SK-N-SH (cell line): ENCODE data around the gene P2RY6.

ENCODE experiments used
- JUND ChIP-seq: IDR thresholded peaks from 2 replicates; pipeline ENCODE4 v1.4.0; 2012
- NRF1 ChIP-seq: IDR thresholded peaks from 2 replicates; pipeline ENCODE4 v1.6.1; 2012; ENCODE audit warnings: low read depth, mild to moderate bottlenecking, low read length
- SIN3A ChIP-seq: IDR thresholded peaks from 2 replicates; pipeline ENCODE4 v1.6.1; 2012; ENCODE audit warnings: low read depth, mild to moderate bottlenecking, low read length, moderate library complexity, borderline replicate concordance
- TF ChIP-seq, protein P1 (sequence below): fragments of 200-600 bp; sonication (generic); IDR thresholded peaks from 2 replicates; pipeline ENCODE4 v1.6.1; 2017; ENCODE audit warnings: antibody characterized with exemption, mild to moderate bottlenecking, moderate library complexity

DNA sequence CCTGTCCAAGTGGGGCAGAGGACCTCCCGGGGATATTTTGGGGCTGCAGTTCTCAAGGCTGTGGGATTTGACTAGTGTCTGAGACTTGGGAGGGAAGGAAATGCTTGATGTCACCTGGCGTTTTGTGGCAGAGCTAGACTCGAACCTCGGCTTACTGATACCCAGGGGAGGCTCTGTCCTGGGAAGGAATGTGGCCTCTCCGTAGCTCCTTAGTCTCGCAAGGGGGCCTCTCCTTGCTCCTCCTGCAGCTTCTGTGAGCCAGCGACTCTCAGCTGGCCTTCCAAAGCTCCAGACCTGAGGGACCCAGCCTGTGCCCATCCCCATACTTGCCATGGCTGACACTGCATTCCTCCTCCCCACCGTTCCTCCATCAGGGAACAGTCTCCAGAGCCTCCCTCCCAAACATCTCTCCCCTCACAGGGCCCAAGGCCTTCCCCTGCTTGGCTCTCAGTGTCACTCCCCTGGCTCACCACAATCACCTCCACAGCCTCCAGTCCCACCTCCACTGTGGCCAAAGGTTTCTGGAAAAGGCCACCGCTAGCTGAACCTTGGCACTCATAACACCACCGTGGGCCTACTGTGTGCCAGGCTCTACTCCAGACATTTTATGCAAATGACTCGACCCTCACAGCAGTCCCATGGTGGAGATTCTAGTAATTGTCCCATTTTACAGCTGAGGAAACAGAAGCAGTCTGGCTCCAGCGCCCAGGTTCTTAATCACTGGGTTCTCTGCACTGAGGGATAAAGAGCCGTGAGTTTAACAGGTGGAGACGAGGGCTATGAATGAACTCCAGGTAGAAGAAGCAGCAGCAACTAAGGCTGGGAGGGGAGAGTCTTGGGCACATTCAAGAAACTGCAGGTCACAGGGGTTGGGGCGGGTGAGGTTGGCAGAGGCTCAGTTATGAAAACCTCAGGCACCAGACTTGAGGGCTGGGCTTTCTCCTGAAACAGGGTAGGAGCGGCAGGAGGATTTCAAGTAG lies 42.0 kb upstream of the P2RY6 start:
- TF ChIP-seq, protein P1, sequence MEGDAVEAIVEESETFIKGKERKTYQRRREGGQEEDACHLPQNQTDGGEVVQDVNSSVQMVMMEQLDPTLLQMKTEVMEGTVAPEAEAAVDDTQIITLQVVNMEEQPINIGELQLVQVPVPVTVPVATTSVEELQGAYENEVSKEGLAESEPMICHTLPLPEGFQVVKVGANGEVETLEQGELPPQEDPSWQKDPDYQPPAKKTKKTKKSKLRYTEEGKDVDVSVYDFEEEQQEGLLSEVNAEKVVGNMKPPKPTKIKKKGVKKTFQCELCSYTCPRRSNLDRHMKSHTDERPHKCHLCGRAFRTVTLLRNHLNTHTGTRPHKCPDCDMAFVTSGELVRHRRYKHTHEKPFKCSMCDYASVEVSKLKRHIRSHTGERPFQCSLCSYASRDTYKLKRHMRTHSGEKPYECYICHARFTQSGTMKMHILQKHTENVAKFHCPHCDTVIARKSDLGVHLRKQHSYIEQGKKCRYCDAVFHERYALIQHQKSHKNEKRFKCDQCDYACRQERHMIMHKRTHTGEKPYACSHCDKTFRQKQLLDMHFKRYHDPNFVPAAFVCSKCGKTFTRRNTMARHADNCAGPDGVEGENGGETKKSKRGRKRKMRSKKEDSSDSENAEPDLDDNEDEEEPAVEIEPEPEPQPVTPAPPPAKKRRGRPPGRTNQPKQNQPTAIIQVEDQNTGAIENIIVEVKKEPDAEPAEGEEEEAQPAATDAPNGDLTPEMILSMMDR, result no peak
- TF ChIP-seq SIN3A (no peak), JUND (no peak), NRF1 (no peak)
